T-helper 1 cell treated with Interleukin-12 subunit alpha and Interleukin-12 subunit beta and Interleukin-4 antibody, amounts not matched to agents 30 μg/mL and 1 μg/mL, for 36 hours (primary cell): Measurements from ENCODE around the gene SEC61B.

ENCODE experiments used
- H3K27ac Mint-ChIP-seq: one replicate; pipeline ENCODE4 v1.8.0; 2021; ENCODE audit warnings: mild to moderate bottlenecking, mixed read lengths
- H3K27me3 Mint-ChIP-seq: one replicate; pipeline ENCODE4 v1.8.0; 2021; ENCODE audit warnings: low read depth, mixed read lengths
- H3K36me3 Mint-ChIP-seq: one replicate; pipeline ENCODE4 v1.8.0; 2021; ENCODE audit warnings: low read depth, mixed read lengths
- H3K4me1 Mint-ChIP-seq: one replicate; pipeline ENCODE4 v1.8.0; 2021; ENCODE audit warnings: low read depth, mixed read lengths
- H3K4me3 Mint-ChIP-seq: one replicate; pipeline ENCODE4 v1.8.0; 2021; ENCODE audit warnings: mild to moderate bottlenecking, moderate library complexity, mixed read lengths
- H3K9me3 Mint-ChIP-seq: one replicate; pipeline ENCODE4 v1.8.0; 2021; ENCODE audit warnings: mixed read lengths

SEC61B gene

DNA sequence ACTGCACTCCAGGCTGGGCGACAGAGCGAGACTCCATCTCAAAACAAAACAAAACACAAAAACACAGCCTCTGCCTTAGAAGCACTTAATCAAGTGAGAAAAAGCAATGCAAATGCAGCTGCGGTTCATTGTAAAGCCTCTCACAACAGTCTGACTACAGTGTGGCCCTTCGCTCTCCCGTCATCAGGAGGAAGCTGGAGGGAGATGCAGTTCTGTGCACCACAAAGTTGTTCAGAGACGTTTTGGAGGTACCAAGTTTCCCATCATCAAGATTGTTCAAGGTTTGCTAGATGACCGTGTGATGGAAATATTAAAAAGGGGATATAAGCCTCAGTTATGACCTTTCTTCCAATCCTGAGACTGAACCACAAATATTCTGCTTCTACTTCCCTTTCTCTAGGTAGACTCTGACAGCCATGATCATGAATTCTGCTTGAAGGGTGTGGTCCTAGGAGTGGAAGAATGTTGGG lies 40.9 kb downstream of the SEC61B start:
- Mint-ChIP-seq H3K27ac (no peak overlapping the region), H3K9me3 (no peaks in the 10 kb centered on the region), H3K4me1 (peaks cover 19% of the 10 kb centered on the region), H3K27me3 (peaks cover 4% of the 10 kb centered on the region), H3K36me3 (no peaks in the 10 kb centered on the region), H3K4me3 (no peak overlapping the region)

DNA sequence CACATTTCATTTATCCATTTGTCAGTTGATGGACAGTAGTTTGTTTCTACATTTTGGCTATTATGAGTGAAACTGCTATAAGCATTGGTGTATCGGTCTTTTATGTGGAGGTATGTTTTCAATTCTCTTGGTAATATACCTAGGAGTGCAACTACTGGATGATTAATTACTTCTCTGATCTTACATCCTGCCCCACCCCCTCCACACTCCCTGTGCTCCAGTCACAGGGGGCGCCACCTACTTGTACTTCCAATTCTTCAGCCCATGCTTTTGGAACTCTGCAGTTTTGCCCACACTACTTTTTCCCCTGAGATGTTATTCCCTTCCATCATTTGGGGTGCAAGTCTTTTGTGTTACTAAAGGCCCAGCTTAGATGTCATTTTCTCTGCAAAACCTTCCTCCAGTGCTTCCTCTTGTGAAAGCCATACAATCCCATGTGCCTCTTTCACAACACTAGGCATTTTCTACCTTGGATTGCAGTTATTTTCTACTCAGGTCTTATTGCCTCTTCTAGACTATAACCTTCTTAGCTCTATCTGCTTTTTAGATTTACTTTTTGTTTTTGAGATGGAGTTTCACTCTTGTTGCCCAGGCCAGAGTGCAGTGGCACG lies 42.1 kb downstream of the SEC61B start:
- no peak overlapping the region for H3K4me3 Mint-ChIP-seq

DNA sequence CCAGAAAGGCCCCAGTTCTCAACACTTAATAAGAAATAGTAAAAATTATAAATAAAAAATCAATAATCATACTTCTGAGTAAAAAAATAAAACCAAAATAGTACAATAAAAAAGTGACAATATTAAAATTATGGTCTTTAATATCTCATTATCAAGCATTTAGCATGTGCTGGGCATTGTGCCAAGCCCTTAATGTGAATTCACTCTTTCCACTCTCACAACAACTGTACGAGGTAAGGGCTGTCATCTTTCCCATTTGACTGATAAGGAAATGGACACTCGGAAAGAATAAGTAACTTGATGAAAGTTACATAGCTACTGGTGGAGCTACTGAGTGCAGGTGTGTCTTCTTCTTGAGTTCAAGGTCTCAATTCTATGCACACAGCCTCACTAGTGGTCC lies 43.6 kb downstream of the SEC61B start:
- Mint-ChIP-seq H3K27ac (no peak overlapping the region), H3K4me1 (peaks cover 12% of the 10 kb centered on the region), H3K4me3 (no peak overlapping the region), H3K9me3 (no peaks in the 10 kb centered on the region), H3K36me3 (no peaks in the 10 kb centered on the region), H3K27me3 (peaks cover 11% of the 10 kb centered on the region)

More for the DNA sequence above, 42.1 kb downstream of the SEC61B start:
- Mint-ChIP-seq H3K36me3 (no peaks in the 10 kb centered on the region), H3K4me1 (peaks cover 19% of the 10 kb centered on the region), H3K9me3 (no peaks in the 10 kb centered on the region), H3K27ac (no peak overlapping the region), H3K27me3 (peaks cover 4% of the 10 kb centered on the region)

DNA sequence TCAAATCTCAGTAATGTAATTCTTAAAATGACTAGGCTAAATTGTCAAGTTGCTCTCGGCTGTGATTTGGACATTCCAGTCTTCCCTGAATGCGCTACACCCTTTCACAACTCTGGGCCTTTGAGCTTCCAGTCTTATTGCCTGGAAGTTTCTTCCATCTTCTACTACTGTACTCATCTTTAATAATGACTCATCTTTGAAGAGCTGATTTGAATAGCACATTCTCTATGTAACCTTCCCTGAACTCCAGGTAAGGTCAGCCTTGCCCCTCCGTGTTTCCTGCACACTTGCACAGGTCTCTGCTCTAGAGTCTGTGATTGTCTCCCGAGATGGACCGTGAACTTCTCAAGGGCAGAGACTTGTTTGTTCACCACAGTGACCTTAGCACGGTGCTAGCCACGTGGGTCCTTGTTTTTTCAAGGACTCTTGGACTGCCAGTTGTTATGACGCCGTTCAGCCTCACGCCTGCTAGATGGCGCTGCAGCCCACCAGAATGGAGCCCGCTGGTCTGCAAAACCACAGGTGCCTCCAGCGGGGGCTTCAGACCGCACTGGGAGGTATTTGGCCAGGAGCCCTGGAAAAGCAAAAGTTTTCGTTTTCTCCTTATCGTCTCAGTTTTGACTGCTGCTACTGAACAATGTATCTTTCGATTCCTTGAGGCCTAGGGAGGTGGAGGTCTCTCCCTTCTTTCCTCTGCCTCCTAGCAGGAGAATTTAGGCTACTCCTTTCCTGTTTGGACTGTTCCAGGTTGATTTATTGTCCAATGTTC lies 44.4 kb downstream of the SEC61B start:
- Mint-ChIP-seq H3K4me1 (peaks cover 12% of the 10 kb centered on the region), H3K27ac (no peak overlapping the region), H3K9me3 (no peaks in the 10 kb centered on the region), H3K27me3 (peaks cover 8% of the 10 kb centered on the region), H3K4me3 (no peak overlapping the region), H3K36me3 (no peaks in the 10 kb centered on the region)

DNA sequence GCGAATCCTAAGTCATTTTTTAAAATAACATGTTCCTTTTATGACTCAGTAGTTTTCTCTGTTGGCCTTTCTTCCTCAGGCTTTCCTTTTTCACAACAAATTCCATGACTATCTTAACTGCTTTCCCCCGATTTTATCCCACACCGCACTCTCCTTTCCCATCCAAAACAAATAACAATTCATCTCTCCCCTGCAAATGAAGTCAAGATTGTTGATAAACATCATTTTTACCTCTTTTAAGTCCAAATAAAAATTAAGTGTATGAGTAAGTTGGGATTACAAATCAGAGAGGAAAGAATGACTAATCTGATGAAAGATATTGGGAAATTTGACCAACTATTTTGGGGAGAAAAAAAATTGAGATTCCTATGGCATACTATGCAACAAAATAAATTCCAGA lies 47.3 kb downstream of the SEC61B start:
- Mint-ChIP-seq H3K9me3 (no peaks in the 10 kb centered on the region), H3K27me3 (peaks cover 8% of the 10 kb centered on the region), H3K36me3 (no peaks in the 10 kb centered on the region), H3K4me3 (no peak overlapping the region), H3K27ac (no peak overlapping the region), H3K4me1 (peaks cover 9% of the 10 kb centered on the region)

DNA sequence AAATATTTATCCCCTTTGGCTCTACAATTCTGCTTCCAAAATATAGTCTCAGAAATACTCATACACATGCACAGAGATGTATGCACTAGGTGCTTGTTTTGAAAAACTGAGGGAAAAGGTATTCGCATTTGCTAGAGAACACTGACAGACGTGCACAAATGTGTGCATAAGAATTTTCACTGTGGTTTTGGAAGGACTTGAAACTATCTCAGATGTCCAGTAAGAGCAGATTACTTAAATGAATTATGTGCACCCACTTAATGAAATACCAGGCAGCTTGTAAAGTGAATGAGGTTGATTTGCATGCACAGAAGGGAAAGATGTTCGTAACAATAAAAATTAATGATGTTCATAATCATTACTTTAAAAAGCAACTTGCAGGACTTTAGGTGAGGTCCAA lies 48.4 kb downstream of the SEC61B start:
- Mint-ChIP-seq H3K9me3 (no peaks in the 10 kb centered on the region), H3K27me3 (peaks cover 8% of the 10 kb centered on the region), H3K27ac (no peak overlapping the region), H3K4me1 (peaks cover 9% of the 10 kb centered on the region), H3K4me3 (no peak overlapping the region), H3K36me3 (no peaks in the 10 kb centered on the region)

DNA sequence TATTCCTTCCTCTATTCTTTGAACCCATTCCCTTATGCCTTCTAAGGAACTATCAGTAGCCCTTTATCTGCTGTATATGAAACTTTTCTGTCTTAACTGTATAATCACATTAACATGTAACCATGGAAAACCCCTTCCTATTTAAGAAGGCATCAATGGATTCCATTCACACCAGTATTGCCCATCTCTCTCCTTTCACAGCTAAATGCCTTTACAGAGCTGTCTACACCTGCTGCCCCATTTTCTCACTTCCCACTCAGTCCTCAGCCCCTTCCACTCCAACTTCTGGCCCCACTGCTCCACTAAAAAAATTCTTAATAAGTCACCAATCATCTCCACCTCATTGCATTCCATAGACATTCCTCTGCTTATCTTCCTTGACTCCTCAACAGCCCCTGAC lies 50.8 kb downstream of the SEC61B start:
- Mint-ChIP-seq H3K4me1 (no peaks in the 10 kb centered on the region), H3K4me3 (no peak overlapping the region), H3K27ac (no peak overlapping the region), H3K9me3 (no peaks in the 10 kb centered on the region), H3K27me3 (peaks cover 20% of the 10 kb centered on the region), H3K36me3 (no peaks in the 10 kb centered on the region)

DNA sequence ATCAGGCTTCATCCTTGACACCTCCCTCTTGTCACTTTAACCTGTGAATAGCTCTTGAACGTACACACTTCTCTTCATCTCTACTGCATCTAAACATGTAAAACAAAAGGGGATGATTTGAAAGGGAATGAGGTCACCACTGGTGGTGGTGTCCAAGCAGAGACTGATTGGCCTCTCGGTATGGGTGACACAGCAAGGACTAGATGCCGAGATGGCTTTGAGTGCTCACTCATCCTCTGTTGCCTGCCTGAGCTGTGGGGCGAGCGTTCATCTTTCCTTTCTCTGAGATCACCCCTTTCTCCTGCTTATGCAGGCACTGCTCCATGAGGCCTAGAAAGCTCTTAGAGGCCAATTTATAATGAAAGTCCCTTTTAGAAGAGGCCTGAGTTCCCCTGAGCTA lies 51.9 kb downstream of the SEC61B start:
- Mint-ChIP-seq H3K36me3 (no peaks in the 10 kb centered on the region), H3K27me3 (peaks cover 22% of the 10 kb centered on the region), H3K4me1 (no peaks in the 10 kb centered on the region), H3K9me3 (no peaks in the 10 kb centered on the region), H3K4me3 (no peak overlapping the region), H3K27ac (no peak overlapping the region)

DNA sequence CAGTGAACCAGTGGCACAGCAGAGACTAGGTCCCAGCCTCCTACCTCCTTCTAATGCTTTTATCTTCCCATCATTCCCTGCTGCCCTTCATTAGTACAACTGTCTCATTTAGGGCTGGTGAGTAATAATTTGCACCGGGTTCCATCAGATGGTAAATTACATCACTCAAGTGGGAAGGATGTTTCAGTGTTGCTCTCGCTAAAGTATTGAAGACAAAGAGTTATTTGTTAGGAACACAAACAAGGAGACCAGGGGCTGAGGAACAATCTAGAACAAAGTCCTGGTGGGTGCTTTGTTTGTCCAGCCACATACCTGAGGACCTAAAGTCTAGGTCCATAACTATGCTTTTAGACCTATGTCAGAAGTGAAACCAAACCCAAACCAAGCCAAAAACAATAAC lies 52.4 kb downstream of the SEC61B start:
- Mint-ChIP-seq H3K36me3 (no peaks in the 10 kb centered on the region), H3K4me3 (no peak overlapping the region), H3K27ac (no peak overlapping the region), H3K9me3 (no peaks in the 10 kb centered on the region), H3K4me1 (no peaks in the 10 kb centered on the region), H3K27me3 (peaks cover 19% of the 10 kb centered on the region)
